Ishikawa (cell line): Measurements from ENCODE around the gene HRH2.

Experiments
- CEBPB ChIP-seq: IDR thresholded peaks from 2 replicates; pipeline ENCODE4 v1.6.1; 2012
- CREB1 ChIP-seq: IDR thresholded peaks from 2 replicates; pipeline ENCODE4 v1.6.1; 2012; ENCODE audit warnings: low read depth
- EGR1 ChIP-seq: IDR thresholded peaks from 2 replicates; pipeline ENCODE4 v1.6.1; 2012
- EP300 ChIP-seq: IDR thresholded peaks from 2 replicates; pipeline ENCODE4 v1.6.1; 2012; ENCODE audit warnings: borderline replicate concordance
- FOXM1 ChIP-seq: IDR thresholded peaks from 2 replicates; pipeline ENCODE4 v1.6.1; 2012; ENCODE audit warnings: low read depth, borderline replicate concordance
- NFIC ChIP-seq: IDR thresholded peaks from 2 replicates; pipeline ENCODE4 v1.6.1; 2012
- RAD21 ChIP-seq: IDR thresholded peaks from 2 replicates; pipeline ENCODE4 v1.6.1; 2012; ENCODE audit warnings: low read depth
- TAF1 ChIP-seq: IDR thresholded peaks from 2 replicates; pipeline ENCODE4 v1.6.1; 2012; ENCODE audit warnings: low read depth, mild to moderate bottlenecking
- TCF12 ChIP-seq: IDR thresholded peaks from 2 replicates; pipeline ENCODE4 v1.6.1; 2012; ENCODE audit warnings: low read depth
- TEAD4 ChIP-seq: IDR thresholded peaks from 2 replicates; pipeline ENCODE4 v1.6.1; 2012
- YY1 ChIP-seq: IDR thresholded peaks from 2 replicates; pipeline ENCODE4 v1.6.1; 2012; ENCODE audit warnings: low read depth
- ZBTB7A ChIP-seq: IDR thresholded peaks from 2 replicates; pipeline ENCODE4 v1.6.1; 2012; ENCODE audit warnings: low read depth
- TF ChIP-seq, protein P1 (sequence below): IDR thresholded peaks from 2 replicates; pipeline ENCODE4 v1.6.1; 2012; ENCODE audit warnings: low read depth, mild to moderate bottlenecking
- TF ChIP-seq, protein P2 (sequence below): IDR thresholded peaks from 2 replicates; pipeline ENCODE4 v1.6.1; 2012
- TF ChIP-seq, protein P3 (sequence below): IDR thresholded peaks from 2 replicates; pipeline ENCODE4 v1.6.1; 2012

Gene HRH2

DNA sequence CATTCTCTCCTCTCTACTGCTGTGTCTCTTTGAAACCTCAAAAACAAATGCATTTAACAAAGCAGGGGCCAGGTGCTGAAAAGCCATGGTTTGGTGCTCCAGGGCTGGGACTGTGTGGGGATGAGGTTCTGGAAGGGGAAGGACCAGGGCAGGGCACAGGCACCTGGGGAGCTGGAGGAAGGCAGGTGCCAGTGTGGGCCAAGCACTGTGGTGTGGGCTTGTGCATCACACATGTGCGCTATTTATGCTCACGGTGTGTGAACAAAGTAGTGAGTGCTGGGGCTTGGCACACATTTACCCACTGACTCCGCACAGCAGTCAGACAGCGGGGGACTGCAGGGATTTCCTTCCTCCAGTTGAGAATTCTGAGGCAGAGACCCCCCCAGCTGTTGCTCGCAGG is 10.1 kb downstream of the HRH2 start:
- TF ChIP-seq YY1 (no peak), TCF12 (no peak), TEAD4 (no peak), ZBTB7A (no peak), TAF1 (no peak), EP300 (no peak), CEBPB (no peak), FOXM1 (no peak), NFIC (no peak), CREB1 (no peak), EGR1 (no peak), RAD21 (no peak)
- TF ChIP-seq, protein P1, sequence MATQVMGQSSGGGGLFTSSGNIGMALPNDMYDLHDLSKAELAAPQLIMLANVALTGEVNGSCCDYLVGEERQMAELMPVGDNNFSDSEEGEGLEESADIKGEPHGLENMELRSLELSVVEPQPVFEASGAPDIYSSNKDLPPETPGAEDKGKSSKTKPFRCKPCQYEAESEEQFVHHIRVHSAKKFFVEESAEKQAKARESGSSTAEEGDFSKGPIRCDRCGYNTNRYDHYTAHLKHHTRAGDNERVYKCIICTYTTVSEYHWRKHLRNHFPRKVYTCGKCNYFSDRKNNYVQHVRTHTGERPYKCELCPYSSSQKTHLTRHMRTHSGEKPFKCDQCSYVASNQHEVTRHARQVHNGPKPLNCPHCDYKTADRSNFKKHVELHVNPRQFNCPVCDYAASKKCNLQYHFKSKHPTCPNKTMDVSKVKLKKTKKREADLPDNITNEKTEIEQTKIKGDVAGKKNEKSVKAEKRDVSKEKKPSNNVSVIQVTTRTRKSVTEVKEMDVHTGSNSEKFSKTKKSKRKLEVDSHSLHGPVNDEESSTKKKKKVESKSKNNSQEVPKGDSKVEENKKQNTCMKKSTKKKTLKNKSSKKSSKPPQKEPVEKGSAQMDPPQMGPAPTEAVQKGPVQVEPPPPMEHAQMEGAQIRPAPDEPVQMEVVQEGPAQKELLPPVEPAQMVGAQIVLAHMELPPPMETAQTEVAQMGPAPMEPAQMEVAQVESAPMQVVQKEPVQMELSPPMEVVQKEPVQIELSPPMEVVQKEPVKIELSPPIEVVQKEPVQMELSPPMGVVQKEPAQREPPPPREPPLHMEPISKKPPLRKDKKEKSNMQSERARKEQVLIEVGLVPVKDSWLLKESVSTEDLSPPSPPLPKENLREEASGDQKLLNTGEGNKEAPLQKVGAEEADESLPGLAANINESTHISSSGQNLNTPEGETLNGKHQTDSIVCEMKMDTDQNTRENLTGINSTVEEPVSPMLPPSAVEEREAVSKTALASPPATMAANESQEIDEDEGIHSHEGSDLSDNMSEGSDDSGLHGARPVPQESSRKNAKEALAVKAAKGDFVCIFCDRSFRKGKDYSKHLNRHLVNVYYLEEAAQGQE: no peak
- TF ChIP-seq, protein P2, sequence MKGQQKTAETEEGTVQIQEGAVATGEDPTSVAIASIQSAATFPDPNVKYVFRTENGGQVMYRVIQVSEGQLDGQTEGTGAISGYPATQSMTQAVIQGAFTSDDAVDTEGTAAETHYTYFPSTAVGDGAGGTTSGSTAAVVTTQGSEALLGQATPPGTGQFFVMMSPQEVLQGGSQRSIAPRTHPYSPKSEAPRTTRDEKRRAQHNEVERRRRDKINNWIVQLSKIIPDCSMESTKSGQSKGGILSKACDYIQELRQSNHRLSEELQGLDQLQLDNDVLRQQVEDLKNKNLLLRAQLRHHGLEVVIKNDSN: no peak
- TF ChIP-seq, protein P3, sequence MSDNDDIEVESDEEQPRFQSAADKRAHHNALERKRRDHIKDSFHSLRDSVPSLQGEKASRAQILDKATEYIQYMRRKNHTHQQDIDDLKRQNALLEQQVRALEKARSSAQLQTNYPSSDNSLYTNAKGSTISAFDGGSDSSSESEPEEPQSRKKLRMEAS: no peak

DNA sequence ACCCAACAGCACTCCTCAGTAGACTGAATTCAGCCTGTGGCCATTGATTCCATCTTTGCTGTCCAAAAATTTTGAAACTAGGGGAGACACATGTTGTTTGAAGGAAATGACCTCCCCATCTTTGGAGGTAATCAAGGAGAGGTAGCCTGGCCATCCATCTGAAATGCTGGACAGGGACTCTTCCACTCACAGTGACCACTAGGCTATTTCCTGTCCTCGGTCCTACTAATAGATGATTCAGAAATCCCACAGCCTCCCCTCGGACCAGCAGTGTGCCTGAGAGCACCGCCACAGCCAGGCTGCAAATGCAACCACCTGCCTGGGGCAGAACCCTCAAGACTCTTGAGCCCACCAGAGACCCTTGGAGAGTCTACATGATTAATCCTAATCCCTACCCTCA is 12.5 kb downstream of the HRH2 start:
- TF ChIP-seq, protein P1: no peak
- no peak for TF ChIP-seq TCF12
- no peak for TF ChIP-seq FOXM1
- no peak for TF ChIP-seq CREB1
- no peak for TF ChIP-seq CEBPB

DNA sequence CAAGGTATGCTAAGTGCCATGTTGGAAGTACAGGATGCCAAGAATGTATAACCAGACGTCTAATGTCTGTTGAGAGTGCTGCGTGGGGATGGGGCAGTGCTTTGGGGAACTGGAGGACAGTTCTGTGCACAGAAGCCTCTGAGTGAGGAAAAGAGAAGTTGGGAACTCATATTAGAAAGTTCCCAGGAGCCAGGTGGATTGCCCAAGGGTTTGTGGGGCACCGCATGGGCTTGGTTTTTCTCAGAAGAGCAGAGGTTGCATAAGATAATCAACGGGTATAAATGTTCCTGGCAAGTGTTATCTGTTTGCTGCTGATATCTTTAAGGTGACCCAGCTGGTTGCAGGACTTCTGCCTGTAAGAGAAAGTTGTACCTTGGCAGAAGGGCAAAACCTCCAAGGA is 13.1 kb downstream of the HRH2 start:
- TF ChIP-seq YY1 (no peak), RAD21 (no peak), CREB1 (no peak), EP300 (no peak), CEBPB (no peak), FOXM1 (no peak), EGR1 (no peak), TEAD4 (no peak), TAF1 (no peak), TCF12 (no peak), NFIC (no peak)
- TF ChIP-seq, protein P1: no peak
- TF ChIP-seq, protein P2: no peak

DNA sequence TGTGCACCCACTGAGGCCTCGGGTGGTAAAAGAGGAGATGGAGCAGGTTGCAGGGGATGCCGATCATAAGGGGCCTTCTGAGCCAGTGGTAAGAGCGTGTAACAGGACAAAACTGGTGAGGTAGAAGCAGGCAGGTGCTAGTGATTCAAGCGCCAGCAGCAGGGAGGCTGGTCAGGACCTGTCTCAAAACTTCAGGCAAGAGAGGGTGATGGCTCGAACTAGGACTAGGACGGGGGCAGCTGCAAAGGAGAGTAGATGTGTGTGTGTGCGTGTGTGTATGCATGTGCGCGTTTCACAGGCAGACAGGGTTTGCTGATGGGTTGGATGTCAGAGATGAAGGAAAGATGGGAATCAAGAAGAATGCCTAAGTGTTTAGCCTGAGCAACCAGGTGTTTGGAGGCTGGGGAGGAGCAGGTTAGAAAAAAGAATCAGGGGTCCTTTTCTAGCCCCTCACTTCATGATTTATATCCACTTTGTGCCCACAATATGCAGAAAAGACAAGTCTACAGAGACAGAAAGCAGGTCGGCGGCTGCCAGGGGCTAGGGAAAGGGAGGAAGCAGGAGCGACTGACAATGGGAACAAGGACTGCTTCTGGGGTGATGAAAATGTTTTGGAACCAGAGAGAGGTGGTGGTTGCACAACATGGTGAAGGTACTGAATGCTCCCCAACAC is 15.2 kb downstream of the HRH2 start:
- TF ChIP-seq, protein P2: no peak
- TF ChIP-seq CREB1 (no peak), CEBPB (no peak), RAD21 (no peak)
